ENCODE measurements around the gene STXBP6.

GRCh38 chr14:24964591-24964990 is 85.4 kb downstream of the STXBP6 start:
- TF ChIP-seq CTCF (IDR thresholded peaks at IDR 0.05) (no peak), POLR2A (IDR thresholded peaks at IDR 0.05) (no peak)

All from body of pancreas (tissue), 4 donors.